ENCODE measurements around the gene NRXN3.

The NRXN3 gene

GRCh38 chr14:79229383-79229909 lies 1059.3 kb downstream of the NRXN3 start:
- intact Hi-C loops (cut with DNase I): no loop called here
- no peak for DNase-seq

DNA sequence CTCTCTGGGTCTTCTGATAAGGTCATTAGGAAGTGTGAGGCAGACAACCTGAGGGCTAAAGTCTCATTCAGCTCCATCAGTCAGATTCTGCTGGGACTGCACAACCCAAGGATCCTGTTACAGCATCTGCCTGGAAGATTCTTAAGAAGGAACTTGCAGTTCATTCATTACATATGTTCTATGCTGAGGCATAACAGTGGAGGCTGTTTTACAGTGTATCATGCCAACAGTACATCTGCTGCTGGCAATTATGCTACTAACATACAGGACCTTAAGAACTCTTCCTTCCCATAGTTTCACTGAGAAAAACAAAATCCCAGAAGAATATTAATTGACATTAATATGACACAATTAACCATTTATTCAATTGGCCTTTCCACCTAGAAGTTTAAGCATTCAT lies 1072.5 kb downstream of the NRXN3 start:
- no peak for DNase-seq

DNA sequence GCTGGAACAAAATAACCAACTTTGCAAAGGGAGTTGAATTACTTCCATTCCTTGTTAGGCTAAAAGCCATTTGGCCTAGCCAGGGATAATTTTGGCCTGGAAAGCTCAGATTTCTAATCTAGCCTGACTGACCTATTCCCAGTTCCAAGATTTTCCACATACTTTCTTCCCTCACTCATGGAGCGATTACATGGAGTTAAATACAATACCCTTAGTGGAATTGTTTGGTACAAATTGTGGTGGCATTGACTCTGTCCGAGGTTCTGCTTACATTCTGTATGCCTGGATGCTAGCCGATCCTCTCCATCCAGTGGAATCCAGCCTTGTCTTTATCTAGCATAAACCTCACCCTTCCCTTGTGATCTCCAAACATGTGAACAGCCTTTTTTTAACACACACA lies 1076.0 kb downstream of the NRXN3 start:
- intact Hi-C loops (cut with DNase I): no loop called here
- DNase-seq: no peak

More for the DNA sequence above, 1072.5 kb downstream of the NRXN3 start:
- intact Hi-C loops (cut with DNase I): no loop called here

DNA sequence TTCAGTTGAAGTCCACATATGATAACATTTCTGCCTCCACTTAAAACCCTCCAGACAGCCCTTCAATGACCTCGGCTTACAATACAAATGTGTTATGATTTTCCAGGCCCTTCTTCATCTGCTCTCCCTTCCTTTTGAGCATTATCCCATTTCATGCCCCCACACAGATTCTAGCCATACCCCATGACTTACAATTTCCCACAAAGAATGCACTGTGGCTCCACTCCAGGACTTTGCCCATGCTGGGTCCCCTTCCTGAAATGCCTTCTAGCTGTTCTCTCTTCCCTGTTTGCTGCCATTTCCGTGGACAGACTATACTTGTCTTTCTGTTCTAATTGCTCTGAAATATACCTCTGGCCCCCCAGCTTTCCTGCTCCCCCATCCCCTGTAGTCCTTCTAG lies 1078.0 kb downstream of the NRXN3 start:
- intact Hi-C loops (cut with DNase I): no loop called here
- no peak for DNase-seq

DNA sequence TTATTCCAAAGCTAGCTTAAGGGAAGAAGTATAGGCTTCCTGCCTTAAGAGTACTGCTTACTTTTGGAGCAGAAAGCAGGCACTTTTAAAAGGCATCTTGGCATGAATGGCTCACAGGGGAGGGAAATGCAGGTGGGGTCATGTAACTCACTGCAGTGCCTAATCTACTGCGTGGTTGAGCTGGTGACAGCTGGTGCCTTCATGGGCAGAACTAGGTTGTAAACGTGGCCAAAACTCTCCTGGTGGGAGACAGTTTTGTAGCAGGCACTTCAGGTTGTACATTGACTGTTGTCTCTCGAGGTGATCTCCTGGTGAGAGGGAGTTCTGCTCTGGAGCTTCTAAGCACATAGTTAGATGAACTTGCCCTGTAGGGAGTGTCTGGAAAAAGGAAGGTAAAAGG lies 1078.6 kb downstream of the NRXN3 start:
- DNase-seq: no peak
- intact Hi-C loops (cut with DNase I): no loop called here

GRCh38 chr14:79251278-79251677 lies 1081.1 kb downstream of the NRXN3 start:
- DNase-seq: no peak
- intact Hi-C loops (cut with DNase I): no loop called here

DNA sequence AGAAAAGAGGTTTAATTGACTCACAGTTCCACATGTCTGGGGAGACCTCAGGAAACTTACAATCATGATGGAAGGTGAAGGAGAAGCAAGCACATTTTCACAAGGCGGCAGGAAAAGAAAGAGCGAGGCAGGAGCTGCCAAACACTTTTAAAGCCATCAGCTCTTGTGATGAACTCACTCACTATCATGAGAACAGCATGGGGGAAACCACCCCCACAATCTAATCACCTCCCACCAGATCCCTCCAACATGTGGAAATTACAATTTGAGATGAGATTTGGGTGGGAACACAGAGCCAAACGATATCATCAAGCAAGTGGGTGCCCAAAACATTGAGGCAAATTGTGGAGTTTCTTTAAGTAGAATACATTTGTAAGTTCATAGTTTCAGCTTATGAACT lies 1083.4 kb downstream of the NRXN3 start:
- DNase-seq: no peak
- intact Hi-C loops (cut with DNase I): no loop called here

GRCh38 chr14:79254069-79254775 lies 1084.0 kb downstream of the NRXN3 start:
- no peak for DNase-seq
- intact Hi-C loops (cut with DNase I): no loop called here

DNA sequence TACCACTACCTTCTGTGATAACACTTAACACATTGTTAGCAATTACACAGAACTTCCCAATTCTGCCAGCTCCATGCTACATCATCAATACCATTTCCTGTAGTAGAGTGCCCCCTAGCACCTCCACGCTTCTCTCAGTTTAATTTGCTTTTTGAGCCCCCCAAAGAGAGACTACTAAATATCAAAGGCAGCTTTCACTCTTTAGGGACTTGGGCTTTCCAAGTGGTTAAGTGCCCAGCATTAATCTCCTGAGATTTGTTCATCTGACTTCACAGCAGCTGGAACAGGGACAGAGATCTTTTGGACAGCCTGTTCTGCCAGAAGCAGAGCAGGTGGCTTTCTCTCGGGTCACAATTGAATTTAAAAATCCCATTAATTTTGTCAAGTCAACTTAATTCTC lies 1086.2 kb downstream of the NRXN3 start:
- intact Hi-C loops (cut with DNase I): no loop called here
- DNase-seq: no peak

GRCh38 chr14:79260406-79260805 lies 1090.2 kb downstream of the NRXN3 start:
- no peak for DNase-seq
- intact Hi-C loops (cut with DNase I): no loop called here

GRCh38 chr14:79265366-79265946 lies 1095.3 kb downstream of the NRXN3 start:
- intact Hi-C loops (cut with DNase I): no loop called here
- no peak for DNase-seq

DNA sequence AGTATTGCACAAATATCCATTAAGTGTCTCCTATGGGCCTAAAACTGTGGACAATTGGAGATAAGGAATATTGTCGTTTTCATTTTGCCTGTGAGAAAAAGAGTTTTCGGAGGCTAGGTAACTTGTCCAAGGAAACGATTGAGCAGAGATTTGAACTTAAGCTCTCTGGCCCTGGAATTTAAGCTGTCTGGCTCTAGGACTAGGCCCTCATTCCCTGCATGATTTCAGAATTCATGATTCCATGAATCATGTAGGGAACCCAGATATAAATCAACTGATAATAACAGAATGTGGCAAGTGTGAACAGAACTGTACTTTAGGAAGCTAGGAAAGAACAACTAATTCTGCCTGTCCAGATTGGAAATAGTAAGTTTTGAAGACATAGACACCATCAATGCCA lies 1100.2 kb downstream of the NRXN3 start:
- DNase-seq: no peak
- intact Hi-C loops (cut with DNase I): no loop called here

- no peak for DNase-seq
- intact Hi-C loops (cut with DNase I): no loop called here
These were observed 1100.9 kb downstream of the NRXN3 start for GRCh38 chr14:79271122-79271521.

- intact Hi-C loops (cut with DNase I): no loop called here
- DNase-seq: no peak
These were observed 1104.6 kb downstream of the NRXN3 start for GRCh38 chr14:79274641-79275291.

DNA sequence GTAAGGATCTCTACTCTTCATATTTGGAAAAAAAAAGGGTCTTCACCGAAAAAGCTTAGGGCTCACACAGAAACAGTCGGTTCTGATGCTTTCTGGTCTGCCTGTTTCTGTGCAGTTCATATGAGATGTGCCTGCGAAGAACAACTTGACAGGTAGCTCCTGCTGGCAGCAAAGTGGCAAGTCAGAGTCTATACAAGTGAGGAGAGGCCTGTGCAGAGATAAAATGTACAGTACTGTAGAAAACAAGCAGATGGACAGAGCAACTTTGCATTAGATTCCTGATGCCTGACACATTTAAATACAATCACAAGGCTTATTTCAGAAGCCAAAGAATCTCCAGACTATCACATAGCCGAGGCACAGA lies 1105.1 kb downstream of the NRXN3 start:
- intact Hi-C loops (cut with DNase I): no loop called here
- DNase-seq: no peak

- peak in 1 of 10 donors; percentile 72 for DNase-seq
- intact Hi-C loops (cut with DNase I): no loop called here
These were observed 1108.2 kb downstream of the NRXN3 start for GRCh38 chr14:79278286-79278797.

DNA sequence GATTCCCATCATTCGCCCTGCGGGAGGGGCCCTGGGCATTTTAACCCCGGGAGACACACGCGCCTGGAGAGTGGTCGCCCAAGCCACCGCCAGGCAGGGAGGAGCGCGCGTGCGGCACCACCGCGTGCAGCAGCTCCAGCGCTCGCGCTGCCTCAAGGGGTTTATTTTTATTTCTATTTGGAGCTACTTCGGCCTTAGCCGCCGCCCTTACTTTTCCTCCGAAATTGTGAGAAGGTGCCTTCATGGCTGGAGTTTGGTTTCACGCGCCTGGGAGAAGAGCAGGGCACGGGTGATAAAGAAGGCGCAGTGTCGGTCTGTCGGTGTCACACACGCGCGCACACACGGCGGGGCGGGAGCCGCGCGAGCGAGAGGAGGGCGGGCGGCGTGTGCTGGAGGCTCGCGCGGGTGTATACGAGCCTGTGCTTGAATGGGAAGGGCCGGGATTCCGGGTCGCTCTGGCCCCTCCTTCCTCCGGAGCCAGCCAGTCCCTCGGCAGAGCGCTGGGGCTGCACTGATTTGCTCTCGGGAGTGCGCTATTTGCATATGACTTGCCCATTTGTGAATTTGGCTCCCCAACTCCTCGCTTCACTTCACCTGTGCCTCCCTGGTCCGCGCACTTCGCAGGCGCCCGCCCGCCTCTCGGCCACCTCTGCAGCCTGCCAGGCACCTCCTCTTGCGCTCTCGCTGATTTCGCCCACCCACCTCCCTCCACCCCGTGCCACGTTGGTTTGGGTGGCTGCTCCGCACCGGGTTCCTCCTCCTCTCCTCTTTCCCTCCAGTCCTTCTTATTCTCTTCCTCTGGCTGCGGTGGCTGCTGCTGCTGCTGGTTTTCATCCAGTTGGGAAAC lies 1108.8 kb downstream of the NRXN3 start:
- intact Hi-C loops (cut with DNase I): no loop called here

GRCh38 chr14:79279645-79280597 lies 1109.7 kb downstream of the NRXN3 start:
- DNase-seq: peak in 6 of 10 donors; percentile 9 to 80 (median 18)
- intact Hi-C loops (cut with DNase I): no loop called here

More for the DNA sequence above, 1108.8 kb downstream of the NRXN3 start:
- DNase-seq: peak; percentile 34 to 96 (median 70)
